ENCODE measurements around the gene AGAP2.

DNA sequence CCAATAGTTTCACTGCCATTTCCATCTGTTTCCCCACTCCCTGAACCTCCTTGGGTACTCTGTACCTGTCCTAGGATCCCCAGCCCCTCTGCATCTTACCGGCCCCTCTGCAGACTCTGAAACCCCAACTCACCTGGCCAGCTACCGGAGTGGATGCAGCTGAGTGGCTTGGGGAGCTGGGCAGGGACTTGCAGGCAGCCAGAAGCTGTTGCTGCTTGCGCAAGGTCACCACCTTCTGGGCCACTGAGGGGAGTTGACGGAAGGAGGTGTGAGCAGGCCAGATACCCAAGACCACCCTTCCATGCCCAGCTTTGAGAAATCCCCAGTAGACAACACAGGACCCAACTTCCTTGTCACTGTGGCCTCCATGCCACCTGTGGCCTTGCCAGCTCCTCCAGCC is 6.3 kb downstream of the AGAP2 start:
- TF ChIP-seq, protein P1, sequence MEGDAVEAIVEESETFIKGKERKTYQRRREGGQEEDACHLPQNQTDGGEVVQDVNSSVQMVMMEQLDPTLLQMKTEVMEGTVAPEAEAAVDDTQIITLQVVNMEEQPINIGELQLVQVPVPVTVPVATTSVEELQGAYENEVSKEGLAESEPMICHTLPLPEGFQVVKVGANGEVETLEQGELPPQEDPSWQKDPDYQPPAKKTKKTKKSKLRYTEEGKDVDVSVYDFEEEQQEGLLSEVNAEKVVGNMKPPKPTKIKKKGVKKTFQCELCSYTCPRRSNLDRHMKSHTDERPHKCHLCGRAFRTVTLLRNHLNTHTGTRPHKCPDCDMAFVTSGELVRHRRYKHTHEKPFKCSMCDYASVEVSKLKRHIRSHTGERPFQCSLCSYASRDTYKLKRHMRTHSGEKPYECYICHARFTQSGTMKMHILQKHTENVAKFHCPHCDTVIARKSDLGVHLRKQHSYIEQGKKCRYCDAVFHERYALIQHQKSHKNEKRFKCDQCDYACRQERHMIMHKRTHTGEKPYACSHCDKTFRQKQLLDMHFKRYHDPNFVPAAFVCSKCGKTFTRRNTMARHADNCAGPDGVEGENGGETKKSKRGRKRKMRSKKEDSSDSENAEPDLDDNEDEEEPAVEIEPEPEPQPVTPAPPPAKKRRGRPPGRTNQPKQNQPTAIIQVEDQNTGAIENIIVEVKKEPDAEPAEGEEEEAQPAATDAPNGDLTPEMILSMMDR (conservative IDR thresholded peaks at IDR 0.05; ENCODE audit: low read length): no peak
- no peak for TF ChIP-seq EZH2phosphoT487 (IDR thresholded peaks at IDR 0.05; ENCODE audit: borderline replicate concordance)

All from Loucy (cell line).